ENCODE data around the gene KRTAP10-5.

KRTAP10-5 gene

GRCh38 chr21:44529503-44530125 lies 50.8 kb downstream of the KRTAP10-5 start:
- no peak for DNase-seq (ENCODE audit: low spot score)
